Astrocyte of the spinal cord (primary cell): ENCODE data around the gene MACF1.

Experiments
- DNase-seq: peaks from one replicate; pipeline ENCODE4 v3.0.0; 2011; ENCODE audit warnings: low read depth, low spot score
- H3K4me3 ChIP-seq: 2 replicates; pipeline ENCODE4 v1.5.1; 2011; ENCODE audit warnings: low read depth, mild to moderate bottlenecking, low read length, moderate library complexity
- CTCF ChIP-seq: IDR thresholded peaks from 2 replicates; pipeline ENCODE4 v1.5.1; 2012; ENCODE audit warnings: low read depth, mild to moderate bottlenecking, low read length, inconsistent platforms
- in situ Hi-C: cut with HindIII; loops from 2 replicates; pipeline ENCODE4 v1.10.0; 2017; ENCODE audit warnings: low sequenced_read_pairs

MACF1 gene

GRCh38 chr1:39297551-39297950 is 93.1 kb downstream of the MACF1 start:
- in situ Hi-C loops: no loop called here
- no peak for TF ChIP-seq CTCF
- peak; percentile 17 for DNase-seq
- no peak overlapping the region for H3K4me3 ChIP-seq

GRCh38 chr1:39301606-39302005 is 97.1 kb downstream of the MACF1 start:
- no peak for TF ChIP-seq CTCF
- DNase-seq: peak; percentile 35
- no peak overlapping the region for H3K4me3 ChIP-seq
- in situ Hi-C loops: no loop called here

- H3K4me3 ChIP-seq: no peak overlapping the region
- no peak for TF ChIP-seq CTCF
- in situ Hi-C loops: no loop called here
- DNase-seq: no peak
Observed at GRCh38 chr1:39305555-39305954, 101.1 kb downstream of the MACF1 start.

DNA sequence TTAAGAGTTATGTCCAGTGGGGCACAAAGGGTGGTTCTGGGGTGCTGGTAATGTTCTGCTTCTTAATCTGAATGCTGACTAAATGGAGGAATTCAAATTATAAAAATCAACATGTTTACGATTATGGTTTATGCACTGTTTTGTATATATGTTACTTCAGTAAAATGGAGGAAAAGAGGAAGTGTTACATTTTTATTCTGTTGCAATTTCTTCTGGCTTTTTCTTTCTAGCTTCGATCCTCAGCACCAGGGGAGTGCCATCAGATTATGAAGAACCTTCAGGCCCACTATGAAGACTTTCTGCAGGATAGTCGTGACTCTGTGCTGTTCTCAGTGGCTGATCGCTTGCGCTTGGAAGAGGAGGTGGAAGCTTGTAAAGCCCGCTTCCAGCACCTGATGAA is 105.5 kb downstream of the MACF1 start:
- H3K4me3 ChIP-seq: no peak overlapping the region
- in situ Hi-C loops: no loop called here
- DNase-seq: no peak
- no peak for TF ChIP-seq CTCF

- DNase-seq: no peak
- H3K4me3 ChIP-seq: no peak overlapping the region
- in situ Hi-C loops: no loop called here
Observed at GRCh38 chr1:39310691-39311090, 106.2 kb downstream of the MACF1 start.

DNA sequence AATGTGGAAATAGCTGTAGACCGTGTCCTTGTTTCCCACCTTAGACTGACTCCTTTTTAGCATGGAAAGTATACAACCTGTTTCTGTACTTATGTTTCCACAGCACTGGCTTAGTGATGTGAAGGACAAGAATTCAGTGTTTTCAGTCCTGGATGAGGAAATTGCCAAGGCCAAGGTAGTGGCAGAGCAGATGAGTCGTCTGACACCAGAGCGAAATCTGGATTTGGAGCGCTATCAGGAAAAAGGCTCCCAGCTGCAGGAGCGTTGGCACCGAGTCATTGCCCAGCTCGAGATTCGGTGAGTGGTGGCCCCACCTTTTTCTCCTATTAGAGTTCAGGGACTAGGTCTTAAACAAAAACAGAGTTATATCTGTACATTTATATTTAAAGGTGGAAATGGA is 112.6 kb downstream of the MACF1 start:
- TF ChIP-seq CTCF: no peak
- no peak for DNase-seq
- in situ Hi-C loops: no loop called here

More at GRCh38 chr1:39310691-39311090, 106.2 kb downstream of the MACF1 start:
- no peak for TF ChIP-seq CTCF

More for the DNA sequence above, 112.6 kb downstream of the MACF1 start:
- H3K4me3 ChIP-seq: no peak overlapping the region
